ENCODE results near the gene TRAPPC8.

The TRAPPC8 gene, protein sequence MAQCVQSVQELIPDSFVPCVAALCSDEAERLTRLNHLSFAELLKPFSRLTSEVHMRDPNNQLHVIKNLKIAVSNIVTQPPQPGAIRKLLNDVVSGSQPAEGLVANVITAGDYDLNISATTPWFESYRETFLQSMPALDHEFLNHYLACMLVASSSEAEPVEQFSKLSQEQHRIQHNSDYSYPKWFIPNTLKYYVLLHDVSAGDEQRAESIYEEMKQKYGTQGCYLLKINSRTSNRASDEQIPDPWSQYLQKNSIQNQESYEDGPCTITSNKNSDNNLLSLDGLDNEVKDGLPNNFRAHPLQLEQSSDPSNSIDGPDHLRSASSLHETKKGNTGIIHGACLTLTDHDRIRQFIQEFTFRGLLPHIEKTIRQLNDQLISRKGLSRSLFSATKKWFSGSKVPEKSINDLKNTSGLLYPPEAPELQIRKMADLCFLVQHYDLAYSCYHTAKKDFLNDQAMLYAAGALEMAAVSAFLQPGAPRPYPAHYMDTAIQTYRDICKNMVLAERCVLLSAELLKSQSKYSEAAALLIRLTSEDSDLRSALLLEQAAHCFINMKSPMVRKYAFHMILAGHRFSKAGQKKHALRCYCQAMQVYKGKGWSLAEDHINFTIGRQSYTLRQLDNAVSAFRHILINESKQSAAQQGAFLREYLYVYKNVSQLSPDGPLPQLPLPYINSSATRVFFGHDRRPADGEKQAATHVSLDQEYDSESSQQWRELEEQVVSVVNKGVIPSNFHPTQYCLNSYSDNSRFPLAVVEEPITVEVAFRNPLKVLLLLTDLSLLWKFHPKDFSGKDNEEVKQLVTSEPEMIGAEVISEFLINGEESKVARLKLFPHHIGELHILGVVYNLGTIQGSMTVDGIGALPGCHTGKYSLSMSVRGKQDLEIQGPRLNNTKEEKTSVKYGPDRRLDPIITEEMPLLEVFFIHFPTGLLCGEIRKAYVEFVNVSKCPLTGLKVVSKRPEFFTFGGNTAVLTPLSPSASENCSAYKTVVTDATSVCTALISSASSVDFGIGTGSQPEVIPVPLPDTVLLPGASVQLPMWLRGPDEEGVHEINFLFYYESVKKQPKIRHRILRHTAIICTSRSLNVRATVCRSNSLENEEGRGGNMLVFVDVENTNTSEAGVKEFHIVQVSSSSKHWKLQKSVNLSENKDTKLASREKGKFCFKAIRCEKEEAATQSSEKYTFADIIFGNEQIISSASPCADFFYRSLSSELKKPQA (N-terminal part only)

DNA sequence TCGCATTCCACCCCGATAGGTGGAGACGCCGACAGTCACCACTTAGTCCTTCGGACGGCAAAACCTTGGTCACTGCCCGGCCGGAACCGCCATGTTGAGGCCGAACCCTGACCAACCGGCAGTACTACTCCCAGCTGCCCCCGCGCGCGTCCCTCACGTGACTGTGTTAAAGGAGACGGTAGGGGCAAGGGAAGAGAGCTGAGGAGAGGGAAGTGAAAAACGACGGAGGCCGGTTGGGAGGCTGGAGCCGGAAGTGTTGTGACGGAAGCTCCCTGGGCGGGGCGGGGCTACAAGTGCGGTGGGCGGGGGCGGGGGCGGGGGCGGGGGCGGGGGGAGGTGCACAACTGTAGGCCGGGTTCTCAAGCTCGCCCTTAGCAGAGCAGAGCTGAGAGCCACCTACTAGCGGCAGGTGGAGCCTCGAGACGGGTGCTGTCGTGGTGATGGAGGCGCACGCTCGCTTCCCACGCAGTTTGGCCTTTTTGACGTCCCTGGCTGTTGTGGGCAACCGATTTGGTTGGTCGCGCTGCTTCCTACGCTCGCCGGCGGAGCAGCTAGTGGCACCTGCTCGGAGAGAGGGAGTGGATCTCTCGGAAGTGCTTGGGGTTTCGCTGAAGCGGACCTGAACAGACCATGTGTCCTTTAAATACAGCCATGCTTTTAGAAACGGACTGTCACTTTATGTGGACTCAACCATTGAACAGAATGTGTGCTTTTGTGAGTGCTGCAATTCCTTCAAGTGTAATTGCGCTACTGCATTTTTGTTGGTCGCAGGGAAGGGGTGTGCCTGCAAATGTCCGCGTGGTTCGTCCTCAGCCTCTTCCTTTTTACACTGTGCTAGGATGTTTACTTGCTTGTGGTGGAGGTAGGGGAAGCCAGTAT is at the start of gene TRAPPC8:
Gene TRAPPC8 (minus strand): TSS at position 130 of the 879 bp plus-strand sequence. CDS start 364 bp downstream, outside the sequence.
- Histone ChIP-seq H3K4me2 (ENCODE audit: low read length) (peak within 1 kb of the TSS; percentile 86), H3K4me1 (ENCODE audit: control insufficient read depth, low read length) (peaks cover 35% of the 10 kb centered on the region), H3K36me3 (ENCODE audit: control insufficient read depth, low read length) (peaks cover 25% of the 10 kb centered on the region), H3K9me3 (ENCODE audit: control insufficient read depth, insufficient read depth, low read length) (no peaks in the 10 kb centered on the region), H3K9me2 (replicated peaks; ENCODE audit: control insufficient read depth, low read length) (no peaks in the 10 kb centered on the region), H4K20me1 (ENCODE audit: control insufficient read depth, insufficient read depth, low read depth, low read length) (peaks cover 2% of the 10 kb centered on the region; the same call in 1 of the 2 replicates), H3F3A (ENCODE audit: control insufficient read depth, insufficient read depth) (peaks cover 9% of the 10 kb centered on the region; the same call in 1 of the 2 replicates), H3K27ac (ENCODE audit: low read depth, low read length) (peak within 1 kb of the TSS; percentile 88), H3K4me3 (ENCODE audit: low read length) (peak within 1 kb of the TSS; percentile 97), H3K27me3 (ENCODE audit: control insufficient read depth, low read length) (no peaks in the 10 kb centered on the region), H3K79me2 (ENCODE audit: control insufficient read depth, low read length) (peaks cover 65% of the 10 kb centered on the region)
- no peak for TF ChIP-seq EZH2phosphoT487 (IDR thresholded peaks at IDR 0.05; ENCODE audit: borderline replicate concordance, low read length)
- TF ChIP-seq, protein P1, sequence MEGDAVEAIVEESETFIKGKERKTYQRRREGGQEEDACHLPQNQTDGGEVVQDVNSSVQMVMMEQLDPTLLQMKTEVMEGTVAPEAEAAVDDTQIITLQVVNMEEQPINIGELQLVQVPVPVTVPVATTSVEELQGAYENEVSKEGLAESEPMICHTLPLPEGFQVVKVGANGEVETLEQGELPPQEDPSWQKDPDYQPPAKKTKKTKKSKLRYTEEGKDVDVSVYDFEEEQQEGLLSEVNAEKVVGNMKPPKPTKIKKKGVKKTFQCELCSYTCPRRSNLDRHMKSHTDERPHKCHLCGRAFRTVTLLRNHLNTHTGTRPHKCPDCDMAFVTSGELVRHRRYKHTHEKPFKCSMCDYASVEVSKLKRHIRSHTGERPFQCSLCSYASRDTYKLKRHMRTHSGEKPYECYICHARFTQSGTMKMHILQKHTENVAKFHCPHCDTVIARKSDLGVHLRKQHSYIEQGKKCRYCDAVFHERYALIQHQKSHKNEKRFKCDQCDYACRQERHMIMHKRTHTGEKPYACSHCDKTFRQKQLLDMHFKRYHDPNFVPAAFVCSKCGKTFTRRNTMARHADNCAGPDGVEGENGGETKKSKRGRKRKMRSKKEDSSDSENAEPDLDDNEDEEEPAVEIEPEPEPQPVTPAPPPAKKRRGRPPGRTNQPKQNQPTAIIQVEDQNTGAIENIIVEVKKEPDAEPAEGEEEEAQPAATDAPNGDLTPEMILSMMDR (IDR thresholded peaks at IDR 0.05; ENCODE audit: low read depth, low read length, poor library complexity, severe bottlenecking): no peak

DNA sequence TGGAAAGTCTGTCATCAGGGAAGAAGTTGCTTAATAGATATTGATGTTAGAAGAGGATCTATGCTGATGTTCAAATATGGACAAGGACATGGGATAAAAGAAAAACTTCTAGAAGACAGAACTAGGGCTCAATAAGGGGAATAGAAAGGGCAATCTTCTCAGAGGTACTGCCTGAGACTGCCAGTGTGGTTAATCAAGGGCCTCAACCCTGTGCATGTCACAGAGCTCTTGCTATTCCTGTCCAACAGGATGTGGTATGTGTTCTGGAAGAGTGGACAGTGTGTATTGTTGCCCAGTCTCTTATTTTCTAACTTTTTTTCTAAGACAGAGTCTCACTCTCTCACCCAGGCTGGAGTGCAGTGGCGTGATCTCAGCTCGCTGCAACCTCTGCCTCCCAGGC is 47.9 kb upstream of the TRAPPC8 start:
- Histone ChIP-seq H3K4me2 (ENCODE audit: low read length) (no peak overlapping the region), H3K27ac (ENCODE audit: low read depth, low read length) (no peak overlapping the region), H3K9me3 (ENCODE audit: control insufficient read depth, insufficient read depth, low read length) (no peaks in the 10 kb centered on the region), H3K79me2 (ENCODE audit: control insufficient read depth, low read length) (no peaks in the 10 kb centered on the region), H3K27me3 (ENCODE audit: control insufficient read depth, low read length) (no peaks in the 10 kb centered on the region), H3K36me3 (ENCODE audit: control insufficient read depth, low read length) (no peaks in the 10 kb centered on the region), H3K4me3 (ENCODE audit: low read length) (no peak overlapping the region), H4K20me1 (ENCODE audit: control insufficient read depth, insufficient read depth, low read depth, low read length) (no peaks in the 10 kb centered on the region), H3K9me2 (replicated peaks; ENCODE audit: control insufficient read depth, low read length) (no peaks in the 10 kb centered on the region), H3K4me1 (ENCODE audit: control insufficient read depth, low read length) (no peaks in the 10 kb centered on the region; the same call in 1 of the 2 replicates), H3F3A (ENCODE audit: control insufficient read depth, insufficient read depth) (no peaks in the 10 kb centered on the region)
- TF ChIP-seq, protein P1 (IDR thresholded peaks at IDR 0.05; ENCODE audit: low read depth, low read length, poor library complexity, severe bottlenecking): no peak
- TF ChIP-seq EZH2phosphoT487 (IDR thresholded peaks at IDR 0.05; ENCODE audit: borderline replicate concordance, low read length): no peak

DNA sequence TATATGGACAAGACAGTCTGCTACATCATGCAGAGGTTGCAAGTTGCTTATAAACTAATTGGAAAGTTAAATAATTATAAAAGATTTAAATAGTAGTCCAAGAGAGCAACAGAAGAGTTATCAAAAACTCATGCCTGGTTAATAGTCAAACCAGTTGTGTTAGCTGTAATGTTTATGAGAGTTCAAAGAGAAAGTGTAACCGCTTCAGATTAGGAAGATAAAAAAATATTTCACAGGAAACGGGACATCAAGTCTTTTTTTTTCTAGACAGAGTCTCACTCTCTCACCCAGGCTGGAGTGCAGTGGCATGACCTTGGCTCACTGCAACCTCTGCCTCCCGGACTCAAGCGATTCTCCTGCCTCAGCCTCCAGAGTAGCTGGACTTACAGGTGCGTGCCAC is 41.0 kb upstream of the TRAPPC8 start:
- H3K4me2 ChIP-seq (ENCODE audit: low read length): no peak overlapping the region
- no peaks in the 10 kb centered on the region for H4K20me1 ChIP-seq (ENCODE audit: control insufficient read depth, insufficient read depth, low read depth, low read length)
- H3K79me2 ChIP-seq (ENCODE audit: control insufficient read depth, low read length): no peaks in the 10 kb centered on the region
- H3K9me3 ChIP-seq (ENCODE audit: control insufficient read depth, insufficient read depth, low read length): no peaks in the 10 kb centered on the region
- no peak overlapping the region for H3K27ac ChIP-seq (ENCODE audit: low read depth, low read length)
- H3F3A ChIP-seq (ENCODE audit: control insufficient read depth, insufficient read depth): no peaks in the 10 kb centered on the region
- H3K9me2 ChIP-seq (replicated peaks; ENCODE audit: control insufficient read depth, low read length): no peaks in the 10 kb centered on the region
- no peak for TF ChIP-seq EZH2phosphoT487 (IDR thresholded peaks at IDR 0.05; ENCODE audit: borderline replicate concordance, low read length)
- TF ChIP-seq, protein P1 (IDR thresholded peaks at IDR 0.05; ENCODE audit: low read depth, low read length, poor library complexity, severe bottlenecking): no peak
- no peaks in the 10 kb centered on the region for H3K27me3 ChIP-seq (ENCODE audit: control insufficient read depth, low read length)
- no peak overlapping the region for H3K4me3 ChIP-seq (ENCODE audit: low read length)
- H3K4me1 ChIP-seq (ENCODE audit: control insufficient read depth, low read length): no peaks in the 10 kb centered on the region
- no peaks in the 10 kb centered on the region for H3K36me3 ChIP-seq (ENCODE audit: control insufficient read depth, low read length)
